GM23338 (cell line): ENCODE measurements around the gene LRIG3.

Experiments
- CREB1 ChIP-seq: fragments of 250-450 bp; sonication (Bioruptor Pico); IDR thresholded peaks from 2 replicates; pipeline ENCODE4 v1.5.0; 2020; ENCODE audit warnings: low read depth, mild to moderate bottlenecking, moderate library complexity
- EZH2 ChIP-seq: fragments of 200-600 bp; sonication (generic); IDR thresholded peaks from one replicate; pipeline ENCODE4 v1.8.0; 2017; ENCODE audit warnings: antibody characterized with exemption, mild to moderate bottlenecking, low read depth; ENCODE audit not compliant: unreplicated experiment
- EZH2phosphoT487 ChIP-seq: fragments of 200-600 bp; sonication (generic); IDR thresholded peaks from one replicate; pipeline ENCODE4 v1.8.1; 2018; ENCODE audit warnings: antibody characterized with exemption; ENCODE audit not compliant: unreplicated experiment
- POLR2AphosphoS5 ChIP-seq: IDR thresholded peaks from 2 replicates; pipeline ENCODE4 v1.6.1; 2016; ENCODE audit warnings: antibody characterized with exemption, low read depth
- ZNF114 ChIP-seq: fragments of 250-450 bp; sonication (Bioruptor Pico); IDR thresholded peaks from 2 replicates; pipeline ENCODE4 v1.5.0; 2020; ENCODE audit warnings: mild to moderate bottlenecking, moderate library complexity
- ZNF331 ChIP-seq: fragments of 250-450 bp; sonication (Bioruptor Pico); IDR thresholded peaks from 2 replicates; pipeline ENCODE4 v1.5.0; 2020; ENCODE audit warnings: low read depth, mild to moderate bottlenecking, moderate library complexity
- TF ChIP-seq, protein P1 (sequence below), 2 experiments: fragments of 200-600 bp in 1 of 2; sonication (generic) in 1 of 2; conservative IDR thresholded peaks; 2 replicates each; pipeline versions ENCODE4 v1.5.1 to v1.6.1; 2016 to 2017; ENCODE audit warnings: antibody characterized with exemption in 2 of 2, low read depth in 2 of 2, mild to moderate bottlenecking in 2 of 2, moderate library complexity in 1 of 2
- TF ChIP-seq, protein P2 (sequence below): IDR thresholded peaks from 2 replicates; pipeline ENCODE4 v1.6.1; 2016; ENCODE audit warnings: antibody characterized with exemption
- TF ChIP-seq, protein P3 (sequence below): fragments of 250-450 bp; sonication (Bioruptor Pico); IDR thresholded peaks from 2 replicates; pipeline ENCODE4 v1.5.0; 2020; ENCODE audit warnings: mild to moderate bottlenecking, moderate library complexity
- TF ChIP-seq, protein P4 (sequence below): IDR thresholded peaks from one replicate; pipeline ENCODE4 v1.6.1; 2018; ENCODE audit warnings: antibody characterized with exemption; ENCODE audit not compliant: unreplicated experiment

DNA sequence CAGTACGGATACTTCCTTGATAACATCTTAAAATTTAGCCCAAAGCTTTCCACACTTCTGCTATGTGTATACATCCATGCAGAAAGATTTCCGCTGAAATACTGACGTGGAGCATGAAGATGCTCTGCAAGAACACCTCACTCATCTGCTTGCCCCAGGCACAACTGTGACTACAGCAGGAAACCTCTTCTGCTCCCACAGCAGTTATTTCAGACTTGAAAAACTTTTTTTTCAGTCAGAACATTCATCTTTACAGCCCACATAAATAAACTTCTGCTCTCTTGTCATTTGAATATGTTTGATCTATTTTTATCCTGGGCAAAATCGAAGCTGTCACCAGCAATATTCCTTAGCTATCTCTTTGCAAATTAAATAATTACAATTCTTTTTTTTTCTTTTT, 6.8 kb upstream of the LRIG3 start:
- TF ChIP-seq, protein P1, sequence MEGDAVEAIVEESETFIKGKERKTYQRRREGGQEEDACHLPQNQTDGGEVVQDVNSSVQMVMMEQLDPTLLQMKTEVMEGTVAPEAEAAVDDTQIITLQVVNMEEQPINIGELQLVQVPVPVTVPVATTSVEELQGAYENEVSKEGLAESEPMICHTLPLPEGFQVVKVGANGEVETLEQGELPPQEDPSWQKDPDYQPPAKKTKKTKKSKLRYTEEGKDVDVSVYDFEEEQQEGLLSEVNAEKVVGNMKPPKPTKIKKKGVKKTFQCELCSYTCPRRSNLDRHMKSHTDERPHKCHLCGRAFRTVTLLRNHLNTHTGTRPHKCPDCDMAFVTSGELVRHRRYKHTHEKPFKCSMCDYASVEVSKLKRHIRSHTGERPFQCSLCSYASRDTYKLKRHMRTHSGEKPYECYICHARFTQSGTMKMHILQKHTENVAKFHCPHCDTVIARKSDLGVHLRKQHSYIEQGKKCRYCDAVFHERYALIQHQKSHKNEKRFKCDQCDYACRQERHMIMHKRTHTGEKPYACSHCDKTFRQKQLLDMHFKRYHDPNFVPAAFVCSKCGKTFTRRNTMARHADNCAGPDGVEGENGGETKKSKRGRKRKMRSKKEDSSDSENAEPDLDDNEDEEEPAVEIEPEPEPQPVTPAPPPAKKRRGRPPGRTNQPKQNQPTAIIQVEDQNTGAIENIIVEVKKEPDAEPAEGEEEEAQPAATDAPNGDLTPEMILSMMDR (conservative IDR thresholded peaks at IDR 0.05; ENCODE audit: low read depth in 2 of 2) = no peak
- TF ChIP-seq, protein P2, sequence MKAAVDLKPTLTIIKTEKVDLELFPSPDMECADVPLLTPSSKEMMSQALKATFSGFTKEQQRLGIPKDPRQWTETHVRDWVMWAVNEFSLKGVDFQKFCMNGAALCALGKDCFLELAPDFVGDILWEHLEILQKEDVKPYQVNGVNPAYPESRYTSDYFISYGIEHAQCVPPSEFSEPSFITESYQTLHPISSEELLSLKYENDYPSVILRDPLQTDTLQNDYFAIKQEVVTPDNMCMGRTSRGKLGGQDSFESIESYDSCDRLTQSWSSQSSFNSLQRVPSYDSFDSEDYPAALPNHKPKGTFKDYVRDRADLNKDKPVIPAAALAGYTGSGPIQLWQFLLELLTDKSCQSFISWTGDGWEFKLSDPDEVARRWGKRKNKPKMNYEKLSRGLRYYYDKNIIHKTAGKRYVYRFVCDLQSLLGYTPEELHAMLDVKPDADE = no peak
- TF ChIP-seq POLR2AphosphoS5 (no peak), EZH2phosphoT487 (no peak), ZNF331 (no peak), ZNF114 (CRISPR knock-in tag) (no peak), EZH2 (no peak), CREB1 (CRISPR knock-in tag) (no peak)
- TF ChIP-seq, protein P3, sequence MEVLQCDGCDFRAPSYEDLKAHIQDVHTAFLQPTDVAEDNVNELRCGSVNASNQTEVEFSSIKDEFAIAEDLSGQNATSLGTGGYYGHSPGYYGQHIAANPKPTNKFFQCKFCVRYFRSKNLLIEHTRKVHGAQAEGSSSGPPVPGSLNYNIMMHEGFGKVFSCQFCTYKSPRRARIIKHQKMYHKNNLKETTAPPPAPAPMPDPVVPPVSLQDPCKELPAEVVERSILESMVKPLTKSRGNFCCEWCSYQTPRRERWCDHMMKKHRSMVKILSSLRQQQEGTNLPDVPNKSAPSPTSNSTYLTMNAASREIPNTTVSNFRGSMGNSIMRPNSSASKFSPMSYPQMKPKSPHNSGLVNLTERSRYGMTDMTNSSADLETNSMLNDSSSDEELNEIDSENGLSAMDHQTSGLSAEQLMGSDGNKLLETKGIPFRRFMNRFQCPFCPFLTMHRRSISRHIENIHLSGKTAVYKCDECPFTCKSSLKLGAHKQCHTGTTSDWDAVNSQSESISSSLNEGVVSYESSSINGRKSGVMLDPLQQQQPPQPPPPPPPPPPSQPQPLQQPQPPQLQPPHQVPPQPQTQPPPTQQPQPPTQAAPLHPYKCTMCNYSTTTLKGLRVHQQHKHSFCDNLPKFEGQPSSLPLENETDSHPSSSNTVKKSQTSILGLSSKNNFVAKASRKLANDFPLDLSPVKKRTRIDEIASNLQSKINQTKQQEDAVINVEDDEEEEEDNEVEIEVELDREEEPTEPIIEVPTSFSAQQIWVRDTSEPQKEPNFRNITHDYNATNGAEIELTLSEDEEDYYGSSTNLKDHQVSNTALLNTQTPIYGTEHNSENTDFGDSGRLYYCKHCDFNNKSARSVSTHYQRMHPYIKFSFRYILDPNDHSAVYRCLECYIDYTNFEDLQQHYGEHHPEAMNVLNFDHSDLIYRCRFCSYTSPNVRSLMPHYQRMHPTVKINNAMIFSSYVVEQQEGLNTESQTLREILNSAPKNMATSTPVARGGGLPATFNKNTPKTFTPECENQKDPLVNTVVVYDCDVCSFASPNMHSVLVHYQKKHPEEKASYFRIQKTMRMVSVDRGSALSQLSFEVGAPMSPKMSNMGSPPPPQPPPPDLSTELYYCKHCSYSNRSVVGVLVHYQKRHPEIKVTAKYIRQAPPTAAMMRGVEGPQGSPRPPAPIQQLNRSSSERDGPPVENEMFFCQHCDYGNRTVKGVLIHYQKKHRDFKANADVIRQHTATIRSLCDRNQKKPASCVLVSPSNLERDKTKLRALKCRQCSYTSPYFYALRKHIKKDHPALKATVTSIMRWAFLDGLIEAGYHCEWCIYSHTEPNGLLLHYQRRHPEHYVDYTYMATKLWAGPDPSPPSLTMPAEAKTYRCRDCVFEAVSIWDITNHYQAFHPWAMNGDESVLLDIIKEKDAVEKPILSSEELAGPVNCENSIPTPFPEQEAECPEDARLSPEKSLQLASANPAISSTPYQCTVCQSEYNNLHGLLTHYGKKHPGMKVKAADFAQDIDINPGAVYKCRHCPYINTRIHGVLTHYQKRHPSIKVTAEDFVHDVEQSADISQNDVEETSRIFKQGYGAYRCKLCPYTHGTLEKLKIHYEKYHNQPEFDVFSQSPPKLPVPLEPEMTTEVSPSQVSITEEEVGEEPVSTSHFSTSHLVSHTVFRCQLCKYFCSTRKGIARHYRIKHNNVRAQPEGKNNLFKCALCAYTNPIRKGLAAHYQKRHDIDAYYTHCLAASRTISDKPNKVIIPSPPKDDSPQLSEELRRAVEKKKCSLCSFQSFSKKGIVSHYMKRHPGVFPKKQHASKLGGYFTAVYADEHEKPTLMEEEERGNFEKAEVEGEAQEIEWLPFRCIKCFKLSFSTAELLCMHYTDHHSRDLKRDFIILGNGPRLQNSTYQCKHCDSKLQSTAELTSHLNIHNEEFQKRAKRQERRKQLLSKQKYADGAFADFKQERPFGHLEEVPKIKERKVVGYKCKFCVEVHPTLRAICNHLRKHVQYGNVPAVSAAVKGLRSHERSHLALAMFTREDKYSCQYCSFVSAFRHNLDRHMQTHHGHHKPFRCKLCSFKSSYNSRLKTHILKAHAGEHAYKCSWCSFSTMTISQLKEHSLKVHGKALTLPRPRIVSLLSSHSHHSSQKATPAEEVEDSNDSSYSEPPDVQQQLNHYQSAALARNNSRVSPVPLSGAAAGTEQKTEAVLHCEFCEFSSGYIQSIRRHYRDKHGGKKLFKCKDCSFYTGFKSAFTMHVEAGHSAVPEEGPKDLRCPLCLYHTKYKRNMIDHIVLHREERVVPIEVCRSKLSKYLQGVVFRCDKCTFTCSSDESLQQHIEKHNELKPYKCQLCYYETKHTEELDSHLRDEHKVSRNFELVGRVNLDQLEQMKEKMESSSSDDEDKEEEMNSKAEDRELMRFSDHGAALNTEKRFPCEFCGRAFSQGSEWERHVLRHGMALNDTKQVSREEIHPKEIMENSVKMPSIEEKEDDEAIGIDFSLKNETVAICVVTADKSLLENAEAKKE (CRISPR knock-in tag) = no peak
- TF ChIP-seq, protein P4, sequence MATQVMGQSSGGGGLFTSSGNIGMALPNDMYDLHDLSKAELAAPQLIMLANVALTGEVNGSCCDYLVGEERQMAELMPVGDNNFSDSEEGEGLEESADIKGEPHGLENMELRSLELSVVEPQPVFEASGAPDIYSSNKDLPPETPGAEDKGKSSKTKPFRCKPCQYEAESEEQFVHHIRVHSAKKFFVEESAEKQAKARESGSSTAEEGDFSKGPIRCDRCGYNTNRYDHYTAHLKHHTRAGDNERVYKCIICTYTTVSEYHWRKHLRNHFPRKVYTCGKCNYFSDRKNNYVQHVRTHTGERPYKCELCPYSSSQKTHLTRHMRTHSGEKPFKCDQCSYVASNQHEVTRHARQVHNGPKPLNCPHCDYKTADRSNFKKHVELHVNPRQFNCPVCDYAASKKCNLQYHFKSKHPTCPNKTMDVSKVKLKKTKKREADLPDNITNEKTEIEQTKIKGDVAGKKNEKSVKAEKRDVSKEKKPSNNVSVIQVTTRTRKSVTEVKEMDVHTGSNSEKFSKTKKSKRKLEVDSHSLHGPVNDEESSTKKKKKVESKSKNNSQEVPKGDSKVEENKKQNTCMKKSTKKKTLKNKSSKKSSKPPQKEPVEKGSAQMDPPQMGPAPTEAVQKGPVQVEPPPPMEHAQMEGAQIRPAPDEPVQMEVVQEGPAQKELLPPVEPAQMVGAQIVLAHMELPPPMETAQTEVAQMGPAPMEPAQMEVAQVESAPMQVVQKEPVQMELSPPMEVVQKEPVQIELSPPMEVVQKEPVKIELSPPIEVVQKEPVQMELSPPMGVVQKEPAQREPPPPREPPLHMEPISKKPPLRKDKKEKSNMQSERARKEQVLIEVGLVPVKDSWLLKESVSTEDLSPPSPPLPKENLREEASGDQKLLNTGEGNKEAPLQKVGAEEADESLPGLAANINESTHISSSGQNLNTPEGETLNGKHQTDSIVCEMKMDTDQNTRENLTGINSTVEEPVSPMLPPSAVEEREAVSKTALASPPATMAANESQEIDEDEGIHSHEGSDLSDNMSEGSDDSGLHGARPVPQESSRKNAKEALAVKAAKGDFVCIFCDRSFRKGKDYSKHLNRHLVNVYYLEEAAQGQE = no peak
